ENCODE measurements around the gene GORASP2. TPM values are rescaled to one million over a fixed set of nuclear protein-coding genes. Genes with fewer than 3 reads are reported as not detected.

Gene GORASP2
- total RNA-seq, 1 experiment from 2014 or later: 67.3 TPM

DNA sequence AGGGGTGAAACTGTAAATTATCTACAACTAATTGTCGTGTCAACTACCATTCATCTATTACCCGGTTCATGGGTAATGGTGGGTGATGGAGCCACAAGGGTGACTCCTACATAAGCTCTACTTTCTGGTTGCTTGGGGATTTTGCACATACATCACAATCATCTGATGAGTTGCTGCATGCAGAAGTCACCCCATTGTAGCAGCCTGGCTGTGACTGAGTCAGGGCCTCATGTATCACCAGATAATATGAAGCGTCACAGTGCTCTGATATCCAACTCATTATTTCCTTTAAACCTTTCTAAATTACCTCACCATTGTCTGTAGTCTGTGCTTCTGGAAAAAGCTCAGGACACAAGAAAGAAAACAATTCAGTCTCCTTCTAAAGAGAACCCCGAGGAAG lies 32.4 kb upstream of the GORASP2 start:
- ATAC-seq: no peak
- Histone ChIP-seq H3K4me3 (ENCODE audit: low read length) (no peak overlapping the region), H3K36me3 (ENCODE audit: low read depth, low read length) (no peaks in the 10 kb centered on the region)

DNA sequence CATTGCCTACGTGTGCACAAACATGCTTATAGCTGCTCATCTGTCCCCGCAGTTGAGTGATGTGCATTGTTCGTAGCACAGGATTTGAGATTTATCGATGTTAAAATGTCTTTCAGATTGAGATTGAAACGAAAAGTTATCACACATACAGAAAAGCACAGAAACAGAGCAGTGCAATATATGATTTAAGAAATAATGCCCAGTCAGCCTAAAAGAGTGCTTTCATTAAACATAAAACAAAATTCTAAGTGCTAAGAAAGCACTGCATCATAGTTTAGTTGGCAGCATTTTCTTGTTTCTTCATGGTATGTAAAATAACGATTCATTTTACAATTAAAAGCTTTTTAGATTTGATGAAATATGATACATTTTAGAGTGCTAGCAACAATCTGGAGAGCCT lies 31.9 kb upstream of the GORASP2 start:
- no peak for DNase-seq
- no peak overlapping the region for H3K9ac ChIP-seq (ENCODE audit: low read length)
- no peaks in the 10 kb centered on the region for H3K4me1 ChIP-seq (ENCODE audit: insufficient read depth, low read length)
- H3K27me3 ChIP-seq (ENCODE audit: low read length): no peaks in the 10 kb centered on the region
- no peaks in the 10 kb centered on the region for H3K9me3 ChIP-seq (ENCODE audit: low read length)
- TF ChIP-seq, protein P1, sequence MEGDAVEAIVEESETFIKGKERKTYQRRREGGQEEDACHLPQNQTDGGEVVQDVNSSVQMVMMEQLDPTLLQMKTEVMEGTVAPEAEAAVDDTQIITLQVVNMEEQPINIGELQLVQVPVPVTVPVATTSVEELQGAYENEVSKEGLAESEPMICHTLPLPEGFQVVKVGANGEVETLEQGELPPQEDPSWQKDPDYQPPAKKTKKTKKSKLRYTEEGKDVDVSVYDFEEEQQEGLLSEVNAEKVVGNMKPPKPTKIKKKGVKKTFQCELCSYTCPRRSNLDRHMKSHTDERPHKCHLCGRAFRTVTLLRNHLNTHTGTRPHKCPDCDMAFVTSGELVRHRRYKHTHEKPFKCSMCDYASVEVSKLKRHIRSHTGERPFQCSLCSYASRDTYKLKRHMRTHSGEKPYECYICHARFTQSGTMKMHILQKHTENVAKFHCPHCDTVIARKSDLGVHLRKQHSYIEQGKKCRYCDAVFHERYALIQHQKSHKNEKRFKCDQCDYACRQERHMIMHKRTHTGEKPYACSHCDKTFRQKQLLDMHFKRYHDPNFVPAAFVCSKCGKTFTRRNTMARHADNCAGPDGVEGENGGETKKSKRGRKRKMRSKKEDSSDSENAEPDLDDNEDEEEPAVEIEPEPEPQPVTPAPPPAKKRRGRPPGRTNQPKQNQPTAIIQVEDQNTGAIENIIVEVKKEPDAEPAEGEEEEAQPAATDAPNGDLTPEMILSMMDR (conservative IDR thresholded peaks at IDR 0.05; ENCODE audit: low read depth, low read length): no peak
- TF ChIP-seq EZH2 (IDR thresholded peaks at IDR 0.05; ENCODE audit: low read length, unreplicated experiment): no peak
- no peak for TF ChIP-seq EZH2phosphoT487 (IDR thresholded peaks at IDR 0.05; ENCODE audit: borderline replicate concordance, low read length)
- no peaks in the 10 kb centered on the region for H4K20me1 ChIP-seq (ENCODE audit: low read length)
- H2AFZ ChIP-seq (ENCODE audit: low read length): no peak overlapping the region
- H3K9me2 ChIP-seq (replicated peaks; ENCODE audit: low read length): no peaks in the 10 kb centered on the region
- POLR2A ChIA-PET (ENCODE audit: unreplicated experiment): no interaction called here
- ATAC-seq: no peak
- no peaks in the 10 kb centered on the region for H3F3A ChIP-seq (ENCODE audit: low read length, unreplicated experiment)
- no peak overlapping the region for H3K4me2 ChIP-seq (ENCODE audit: low read length)
- H3K79me2 ChIP-seq (ENCODE audit: low read length): no peaks in the 10 kb centered on the region
- H3K36me3 ChIP-seq (ENCODE audit: low read depth, low read length): no peaks in the 10 kb centered on the region
- CTCF ChIA-PET: no interaction called here
- no TSS peak for BruUV-seq (replicated peaks)
- H3K27ac ChIP-seq (ENCODE audit: low read length): no peak overlapping the region
- intact Hi-C loops (cut with micrococcal nuclease): no loop called here
- no peak overlapping the region for H3K4me3 ChIP-seq (ENCODE audit: low read length)

More for the DNA sequence above, 32.4 kb upstream of the GORASP2 start:
- no peak for DNase-seq
- Histone ChIP-seq H3K4me2 (ENCODE audit: low read length) (no peak overlapping the region), H2AFZ (ENCODE audit: low read length) (no peak overlapping the region), H3K9me3 (ENCODE audit: low read length) (no peaks in the 10 kb centered on the region), H4K20me1 (ENCODE audit: low read length) (no peaks in the 10 kb centered on the region), H3K4me1 (ENCODE audit: insufficient read depth, low read length) (no peaks in the 10 kb centered on the region), H3K27me3 (ENCODE audit: low read length) (no peaks in the 10 kb centered on the region), H3K9me2 (replicated peaks; ENCODE audit: low read length) (no peaks in the 10 kb centered on the region), H3F3A (ENCODE audit: low read length, unreplicated experiment) (no peaks in the 10 kb centered on the region), H3K79me2 (ENCODE audit: low read length) (no peaks in the 10 kb centered on the region), H3K9ac (ENCODE audit: low read length) (no peak overlapping the region), H3K27ac (ENCODE audit: low read length) (no peak overlapping the region)
- intact Hi-C loops (cut with micrococcal nuclease): no loop called here
- POLR2A ChIA-PET (ENCODE audit: unreplicated experiment): no interaction called here
- TF ChIP-seq EZH2phosphoT487 (IDR thresholded peaks at IDR 0.05; ENCODE audit: borderline replicate concordance, low read length) (no peak), EZH2 (IDR thresholded peaks at IDR 0.05; ENCODE audit: low read length, unreplicated experiment) (no peak)
- TF ChIP-seq, protein P1 (conservative IDR thresholded peaks at IDR 0.05; ENCODE audit: low read depth, low read length): no peak
- no TSS peak for BruUV-seq (replicated peaks)
- CTCF ChIA-PET: no interaction called here

DNA sequence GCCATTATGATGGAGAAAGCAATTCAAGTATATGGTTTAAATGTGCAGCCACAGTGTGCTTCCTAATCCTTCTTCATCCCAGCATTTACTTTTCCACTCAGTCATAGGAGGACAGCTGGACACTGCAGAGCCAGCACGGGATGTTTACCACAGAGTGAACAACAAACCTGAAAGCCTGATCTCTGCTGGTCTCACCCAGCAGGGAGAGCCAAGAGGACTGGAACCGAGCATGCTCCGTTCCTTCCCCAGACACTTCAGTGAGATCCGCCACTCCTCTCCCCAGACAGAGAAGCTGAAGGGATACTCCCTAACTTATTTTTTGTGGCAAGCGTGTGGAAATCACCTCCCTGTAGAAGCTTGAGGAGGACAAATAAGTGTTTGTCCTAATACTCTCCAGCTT lies 23.2 kb upstream of the GORASP2 start:
- no peak overlapping the region for H3K4me2 ChIP-seq (ENCODE audit: low read length)
- H3K9me3 ChIP-seq (ENCODE audit: low read length): peaks cover 3% of the 10 kb centered on the region; the same call in 1 of the 2 replicates
- no peak overlapping the region for H2AFZ ChIP-seq (ENCODE audit: low read length)
- intact Hi-C loops (cut with micrococcal nuclease): loop anchor here (2.0 kb wide), 1 partner anchor 17 kb away; no protein-coding TSS in a partner anchor
- H3K27me3 ChIP-seq (ENCODE audit: low read length): no peaks in the 10 kb centered on the region
- H3K4me3 ChIP-seq (ENCODE audit: low read length): no peak overlapping the region
- DNase-seq (no peak), ATAC-seq (no peak)
- H3K4me1 ChIP-seq (ENCODE audit: insufficient read depth, low read length): no peaks in the 10 kb centered on the region
- H3F3A ChIP-seq (ENCODE audit: low read length, unreplicated experiment): no peaks in the 10 kb centered on the region
- H3K36me3 ChIP-seq (ENCODE audit: low read depth, low read length): no peaks in the 10 kb centered on the region
- ChIA-PET CTCF (no interaction called here), POLR2A (ENCODE audit: unreplicated experiment) (no interaction called here)
- H3K9me2 ChIP-seq (replicated peaks; ENCODE audit: low read length): no peaks in the 10 kb centered on the region
- no peak overlapping the region for H3K9ac ChIP-seq (ENCODE audit: low read length)
- no peak overlapping the region for H3K27ac ChIP-seq (ENCODE audit: low read length)
- H4K20me1 ChIP-seq (ENCODE audit: low read length): no peaks in the 10 kb centered on the region
- TF ChIP-seq EZH2 (IDR thresholded peaks at IDR 0.05; ENCODE audit: low read length, unreplicated experiment) (no peak), EZH2phosphoT487 (IDR thresholded peaks at IDR 0.05; ENCODE audit: borderline replicate concordance, low read length) (no peak)
- TF ChIP-seq, protein P1 (conservative IDR thresholded peaks at IDR 0.05; ENCODE audit: low read depth, low read length): no peak
- no TSS peak for BruUV-seq (replicated peaks)
- H3K79me2 ChIP-seq (ENCODE audit: low read length): no peaks in the 10 kb centered on the region

Measured in PC-3 (cell line).